Mesenchymal stem cell (in vitro differentiated cells and primary cell): ENCODE measurements around the gene PSMD10. TPM values are rescaled to one million over a fixed set of nuclear protein-coding genes. Genes with fewer than 3 reads are reported as not detected.
A peak's percentile ranks its signal among the peaks of the same experiment; 100 is the strongest.

ENCODE experiments used
- DNase-seq: peaks from one replicate; pipeline ENCODE4 v3.0.0-alpha.2; 2013
- H2AFZ ChIP-seq: one replicate; pipeline ENCODE4 v1.6.1; 2013; ENCODE audit warnings: low read depth, mild to moderate bottlenecking, control low read depth, inconsistent platforms, low read length, moderate library complexity
- H2AK5ac ChIP-seq: 2 replicates; pipeline ENCODE4 v1.6.1; 2013; ENCODE audit warnings: low read length, moderate library complexity, mild to moderate bottlenecking, inconsistent platforms; ENCODE audit not compliant: severe bottlenecking
- H2BK120ac ChIP-seq: one replicate; pipeline ENCODE4 v1.6.1; 2013; ENCODE audit warnings: low read depth, mild to moderate bottlenecking, inconsistent platforms, low read length, moderate library complexity
- H2BK12ac ChIP-seq, 2 experiments: one replicate each; pipeline ENCODE4 v1.6.1; 2013; ENCODE audit warnings: inconsistent platforms in 2 of 2, low read length in 2 of 2, mild to moderate bottlenecking in 2 of 2, moderate library complexity in 2 of 2, control low read depth in 1 of 2
- H2BK15ac ChIP-seq: one replicate; pipeline ENCODE4 v1.6.1; 2013; ENCODE audit warnings: mild to moderate bottlenecking, low read depth, inconsistent platforms; ENCODE audit not compliant: poor library complexity, severe bottlenecking
- H2BK5ac ChIP-seq: 2 replicates; pipeline ENCODE4 v1.6.1; 2013; ENCODE audit warnings: low read depth, mild to moderate bottlenecking, low read length, control low read depth, inconsistent platforms; ENCODE audit not compliant: poor library complexity, severe bottlenecking
- H3K14ac ChIP-seq, 2 experiments: one replicate each; pipeline ENCODE4 v1.6.1; 2013; ENCODE audit warnings: inconsistent platforms in 2 of 2, low read length in 2 of 2, control low read depth in 1 of 2, mild to moderate bottlenecking in 1 of 2, moderate library complexity in 1 of 2
- H3K18ac ChIP-seq, 2 experiments: one replicate each; pipeline ENCODE4 v1.6.1; 2013; ENCODE audit warnings: inconsistent platforms in 2 of 2, low read length in 2 of 2, control low read depth in 1 of 2, low read depth in 1 of 2, mild to moderate bottlenecking in 1 of 2
- H3K23ac ChIP-seq, 2 experiments: one replicate each; pipeline ENCODE4 v1.6.1; 2013; ENCODE audit warnings: inconsistent platforms in 2 of 2, low read length in 2 of 2, mild to moderate bottlenecking in 2 of 2, moderate library complexity in 2 of 2, control low read depth in 1 of 2
- H3K27ac ChIP-seq: 2 replicates; pipeline ENCODE4 v1.5.1; 2013; ENCODE audit warnings: mild to moderate bottlenecking, moderate library complexity, low read length, control low read depth, inconsistent platforms; ENCODE audit not compliant: poor library complexity, severe bottlenecking
- H3K27me3 ChIP-seq, 2 experiments: 2 replicates each; pipeline versions ENCODE4 v1.6.1 to v1.7.0; 2013; ENCODE audit warnings: low read length in 2 of 2, mild to moderate bottlenecking in 2 of 2, moderate library complexity in 2 of 2, control low read depth in 1 of 2, inconsistent platforms in 1 of 2; ENCODE audit not compliant: control insufficient read depth in 1 of 2, insufficient read depth in 1 of 2
- H3K36me3 ChIP-seq, 2 experiments: 2 replicates each; pipeline versions ENCODE4 v1.6.1 to v1.7.0; 2013; ENCODE audit warnings: low read length in 2 of 2, control low read depth in 1 of 2, inconsistent platforms in 1 of 2, low read depth in 1 of 2, mild to moderate bottlenecking in 1 of 2; ENCODE audit not compliant: insufficient read depth in 2 of 2, control insufficient read depth in 1 of 2
- H3K4ac ChIP-seq, 2 experiments: one replicate each; pipeline ENCODE4 v1.6.1; 2013; ENCODE audit warnings: inconsistent platforms in 2 of 2, low read length in 2 of 2, mild to moderate bottlenecking in 2 of 2, moderate library complexity in 2 of 2, control low read depth in 1 of 2, low read depth in 1 of 2
- H3K4me1 ChIP-seq: 2 replicates; pipeline ENCODE4 v1.6.1; 2013; ENCODE audit warnings: low read depth, low read length, control low read depth; ENCODE audit not compliant: control insufficient read depth, insufficient read depth
- H3K4me2 ChIP-seq: 2 replicates; pipeline ENCODE4 v1.6.1; 2013; ENCODE audit warnings: low read length, mild to moderate bottlenecking, inconsistent platforms; ENCODE audit not compliant: poor library complexity, severe bottlenecking
- H3K4me3 ChIP-seq, 2 experiments: 2 replicates each; pipeline versions ENCODE4 v1.5.1 to v1.7.0; 2013; ENCODE audit warnings: low read length in 2 of 2, mild to moderate bottlenecking in 2 of 2, control low read depth in 1 of 2, low read depth in 1 of 2; ENCODE audit not compliant: insufficient read depth in 1 of 2
- H3K79me1 ChIP-seq: replicated peaks from 2 replicates; pipeline ENCODE4 v1.6.1; 2013; ENCODE audit warnings: mild to moderate bottlenecking, control low read depth, low read length, inconsistent platforms; ENCODE audit not compliant: poor library complexity, severe bottlenecking
- H3K9ac ChIP-seq: 2 replicates; pipeline ENCODE4 v1.7.0; 2013; ENCODE audit warnings: mild to moderate bottlenecking, low read length, moderate library complexity
- H3K9me3 ChIP-seq: 2 replicates; pipeline ENCODE4 v1.7.0; 2013; ENCODE audit warnings: mild to moderate bottlenecking, low read length; ENCODE audit not compliant: control insufficient read depth
- H4K8ac ChIP-seq: one replicate; pipeline ENCODE4 v1.6.1; 2013; ENCODE audit warnings: inconsistent platforms, mild to moderate bottlenecking, low read length, moderate library complexity
- H4K91ac ChIP-seq: one replicate; pipeline ENCODE4 v1.6.1; 2013; ENCODE audit warnings: mild to moderate bottlenecking, low read length, inconsistent platforms
- WGBS: methylation state at CpG from one replicate; pipeline ENCODE4 v1.1.7; 2013; ENCODE audit warnings: mixed read lengths; 5-methylcytosine and 5-hydroxymethylcytosine counted together
- polyA plus RNA-seq, 2 experiments: library from polyadenylated mRNA; stranded (reverse); fragments of 200-250 nt; gene quantifications; one replicate each; pipeline ENCODE4 v1.2.3, GENCODE V29; 2013

The PSMD10 gene, protein sequence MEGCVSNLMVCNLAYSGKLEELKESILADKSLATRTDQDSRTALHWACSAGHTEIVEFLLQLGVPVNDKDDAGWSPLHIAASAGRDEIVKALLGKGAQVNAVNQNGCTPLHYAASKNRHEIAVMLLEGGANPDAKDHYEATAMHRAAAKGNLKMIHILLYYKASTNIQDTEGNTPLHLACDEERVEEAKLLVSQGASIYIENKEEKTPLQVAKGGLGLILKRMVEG
- polyA plus RNA-seq (2013, experiment 1 of 2), result 39.2 TPM
- 43.2 TPM for polyA plus RNA-seq (2013, experiment 2 of 2)

DNA sequence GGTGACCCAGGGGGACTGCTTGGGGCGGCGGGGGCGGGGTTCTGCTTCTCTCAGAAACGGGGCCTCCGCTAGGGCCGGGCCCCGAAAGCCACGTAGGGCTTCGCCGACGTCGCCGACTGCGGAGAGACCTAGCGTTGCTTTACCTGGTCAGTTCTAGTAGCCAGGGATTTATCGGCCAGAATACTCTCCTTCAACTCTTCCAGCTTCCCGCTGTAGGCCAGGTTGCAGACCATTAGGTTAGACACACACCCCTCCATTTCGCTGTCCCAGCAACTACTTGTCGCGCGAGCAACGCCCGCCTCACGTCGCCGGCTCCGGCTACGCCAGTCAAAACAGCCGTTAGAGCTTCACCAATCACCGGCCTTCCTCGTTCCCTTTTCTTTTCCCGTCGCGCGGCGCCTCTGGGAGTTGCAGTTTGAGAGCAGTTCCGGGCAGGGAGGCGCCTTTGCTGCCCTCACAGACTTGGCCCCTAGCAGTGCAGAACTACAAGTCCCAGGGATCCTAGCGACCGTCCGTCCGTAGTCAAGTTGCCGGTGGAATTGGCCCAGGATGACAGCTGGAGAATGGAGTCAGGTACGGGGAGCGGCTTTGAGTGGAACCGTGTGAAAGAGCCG lies at the start of gene PSMD10, which contains the start of gene ATG4A:
PSMD10 (minus strand) TSS at position 279 of the 614 bp plus-strand sequence; CDS start at position 257, 22 bp downstream.
ATG4A (plus strand) TSS at position 515 of the 614 bp plus-strand sequence; CDS start at position 564, 49 bp downstream.
- no peak within 1 kb of the TSS for H2BK120ac ChIP-seq
- H2BK12ac ChIP-seq, result peak within 1 kb of the TSS in 1 of 2 experiments; percentile 31
- H3K4me3 ChIP-seq, result peak within 1 kb of the TSS; percentile 67 to 85
- peak within 1 kb of the TSS; percentile 89 for H3K9ac ChIP-seq
- WGBS, result 1% methylated on average over 37 of the region's 47 CpGs
- H3K4me2 ChIP-seq, result peak within 1 kb of the TSS; percentile 92
- no peak within 1 kb of the TSS for H2AK5ac ChIP-seq
- no peak within 1 kb of the TSS for H2BK5ac ChIP-seq
- H2AFZ ChIP-seq, result peak within 1 kb of the TSS; percentile 39
- no peaks in the 10 kb centered on the region for H3K4me1 ChIP-seq
- no peaks in the 10 kb centered on the region for H3K27me3 ChIP-seq
- peak within 1 kb of the TSS; percentile 30 for H4K8ac ChIP-seq
- H3K27ac ChIP-seq, result peak within 1 kb of the TSS; percentile 88
- H3K79me1 ChIP-seq, result no peaks in the 10 kb centered on the region
- H2BK15ac ChIP-seq, result no peak within 1 kb of the TSS
- H4K91ac ChIP-seq, result no peak within 1 kb of the TSS
- peak; percentile 97 for DNase-seq
- H3K36me3 ChIP-seq, result peaks cover 0 to 20% of the 10 kb centered on the region in 2 experiments
- H3K4ac ChIP-seq, result peak within 1 kb of the TSS in 1 of 2 experiments; percentile 38
- H3K14ac ChIP-seq, result no peak within 1 kb of the TSS
- H3K9me3 ChIP-seq, result no peaks in the 10 kb centered on the region
- H3K23ac ChIP-seq, result no peak within 1 kb of the TSS
- peak within 1 kb of the TSS; percentile 34 to 71 for H3K18ac ChIP-seq

DNA sequence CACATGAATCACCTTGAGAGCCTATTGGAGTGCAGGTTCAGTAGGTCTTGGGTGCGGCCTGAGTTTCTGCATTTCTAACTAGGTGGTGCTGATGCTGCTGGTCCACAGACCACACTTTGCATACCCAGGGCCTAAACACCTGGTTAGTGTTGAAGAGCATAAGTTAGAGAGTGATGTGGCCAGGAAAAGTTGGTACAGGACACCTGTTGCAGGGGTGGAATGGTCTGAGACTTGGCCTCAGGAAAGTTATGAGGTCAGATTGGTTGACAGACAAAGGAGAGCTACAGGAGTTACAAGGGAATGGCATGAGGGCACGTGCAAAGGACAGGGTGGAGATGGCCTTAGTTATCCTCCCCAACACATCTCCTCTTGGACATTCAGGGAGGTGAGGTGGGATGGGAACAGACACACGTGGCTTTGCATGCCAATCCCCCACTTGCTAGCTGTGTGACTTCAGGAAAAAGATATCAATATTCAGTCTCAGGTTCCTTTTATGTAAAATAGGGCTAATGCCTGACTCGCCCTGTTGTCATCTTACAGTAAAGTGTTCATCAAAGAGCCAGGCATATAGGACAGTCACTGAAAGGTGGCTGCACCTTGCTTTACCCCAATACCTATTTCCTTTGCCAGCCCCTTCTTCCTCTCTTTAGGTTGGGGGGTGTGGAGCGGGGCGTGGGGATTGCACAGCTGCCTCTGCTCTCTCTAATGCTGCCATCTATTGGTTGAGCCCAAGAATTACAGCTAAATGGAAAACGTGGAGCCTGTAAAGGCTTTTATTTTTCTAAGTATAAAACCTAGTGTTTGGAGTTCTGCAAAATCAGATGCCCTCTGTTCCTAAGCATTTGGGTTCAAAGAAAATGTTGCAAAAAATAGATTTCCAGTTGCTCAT lies 47.7 kb upstream of the PSMD10 start:
- Histone ChIP-seq H2BK120ac (no peak overlapping the region), H2BK12ac (no peak overlapping the region), H3K4me2 (no peak overlapping the region), H2AK5ac (no peak overlapping the region), H3K79me1 (no peaks in the 10 kb centered on the region), H4K8ac (no peak overlapping the region), H3K9me3 (no peaks in the 10 kb centered on the region), H2BK5ac (no peak overlapping the region), H3K9ac (no peak overlapping the region), H3K23ac (no peak overlapping the region), H3K4ac (no peak overlapping the region), H3K14ac (no peak overlapping the region), H2AFZ (no peak overlapping the region), H2BK15ac (no peak overlapping the region), H4K91ac (no peak overlapping the region), H3K27me3 (peaks cover 0 to 31% of the 10 kb centered on the region in 2 experiments), H3K4me1 (no peaks in the 10 kb centered on the region), H3K4me3 (no peak overlapping the region), H3K18ac (no peak overlapping the region), H3K27ac (no peak overlapping the region), H3K36me3 (peaks cover 7 to 24% of the 10 kb centered on the region in 2 experiments)
- DNase-seq, result no peak
- WGBS, result 82% methylated on average over 6 of the region's 7 CpGs

DNA sequence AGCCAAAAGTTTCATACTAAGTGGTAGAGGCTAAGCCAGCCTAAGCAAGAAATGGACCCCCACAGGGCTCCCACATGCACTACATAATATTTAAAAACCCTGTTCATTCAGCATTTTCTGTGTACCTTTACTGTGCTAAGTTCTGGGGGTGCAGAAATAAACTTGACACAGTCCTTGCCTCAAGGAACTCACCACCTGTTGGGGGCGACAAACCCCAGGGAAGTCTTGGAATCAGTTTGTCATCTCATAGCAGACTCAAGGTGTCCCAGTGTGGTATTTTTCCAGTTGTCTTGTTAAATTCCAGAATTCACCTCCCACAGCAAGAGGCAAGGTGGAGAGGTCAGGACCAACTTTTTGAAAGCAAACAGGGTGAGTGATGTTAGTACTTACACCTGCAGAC lies 43.4 kb upstream of the PSMD10 start:
- H3K14ac ChIP-seq, result no peak overlapping the region
- H3K18ac ChIP-seq, result no peak overlapping the region
- no peaks in the 10 kb centered on the region for H3K4me1 ChIP-seq
- no peak overlapping the region for H2AK5ac ChIP-seq
- H3K27me3 ChIP-seq, result peaks cover 0 to 36% of the 10 kb centered on the region in 2 experiments
- H3K27ac ChIP-seq, result no peak overlapping the region
- no peak overlapping the region for H2BK120ac ChIP-seq
- no peaks in the 10 kb centered on the region for H3K9me3 ChIP-seq
- no peak overlapping the region for H4K8ac ChIP-seq
- no peak overlapping the region for H3K4me2 ChIP-seq
- H2BK12ac ChIP-seq, result no peak overlapping the region
- no peak overlapping the region for H2AFZ ChIP-seq
- no peak for DNase-seq
- H3K4me3 ChIP-seq, result no peak overlapping the region
- no peak overlapping the region for H2BK15ac ChIP-seq
- no peaks in the 10 kb centered on the region for H3K79me1 ChIP-seq
- WGBS, result 50% methylated on average over 1 of the region's 1 CpG
- no peak overlapping the region for H3K9ac ChIP-seq
- no peak overlapping the region for H2BK5ac ChIP-seq
- no peak overlapping the region for H3K23ac ChIP-seq
- H3K4ac ChIP-seq, result no peak overlapping the region
- H3K36me3 ChIP-seq, result peaks cover 7 to 25% of the 10 kb centered on the region in 2 experiments
- no peak overlapping the region for H4K91ac ChIP-seq
